Astrocyte (in vitro differentiated cells and primary cell): ENCODE measurements around the gene CFAP99.

Source experiments
- CTCF ChIP-seq: IDR thresholded peaks from 2 replicates; pipeline ENCODE4 v1.5.1; 2011; ENCODE audit warnings: low read depth, mild to moderate bottlenecking, inconsistent platforms, low read length, moderate library complexity; ENCODE audit not compliant: insufficient read depth
- EZH2 ChIP-seq: IDR thresholded peaks from 2 replicates; pipeline ENCODE4 v1.6.1; 2012; ENCODE audit warnings: mild to moderate bottlenecking, low read length, inconsistent platforms; ENCODE audit not compliant: insufficient read depth

- TF ChIP-seq CTCF = no peak
- TF ChIP-seq EZH2 = no peak
Measured at GRCh38 chr4:2406406-2406805, 12.3 kb upstream of the CFAP99 start.
